Measurements from ENCODE around the gene TRAK2. TPM values are rescaled to one million over a fixed set of nuclear protein-coding genes. Genes with fewer than 3 reads are reported as not detected.

The TRAK2 gene
- total RNA-seq, 3 donors from 2014 or later, result 35.4 to 62.2 (median 50.1) TPM

DNA sequence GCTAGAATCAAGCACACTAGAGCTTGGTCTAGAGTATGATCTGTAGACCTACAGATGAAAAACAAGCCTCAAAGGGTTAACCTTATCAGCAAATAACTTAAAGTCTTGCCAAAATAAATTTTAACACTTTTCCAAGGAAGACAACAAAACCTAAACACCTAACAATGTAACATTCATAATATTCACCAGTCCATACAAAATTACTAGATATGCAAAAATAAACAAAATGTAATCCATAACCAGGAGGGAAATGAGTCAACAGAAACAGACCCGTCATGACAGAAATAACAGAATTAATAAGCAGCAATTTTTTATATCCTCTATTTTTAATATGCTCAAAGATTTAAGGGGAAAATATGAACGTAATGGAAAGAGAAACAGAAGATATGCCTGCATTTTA, 36.1 kb downstream of the TRAK2 start:
- no peak overlapping the region for H3K4me3 ChIP-seq
- intact Hi-C loops (cut with DNase I; ENCODE audit: low total_unique reads), result loop anchor here (5.0 kb wide), 1 partner anchor 668 kb away; no protein-coding TSS in a partner anchor
- peaks cover 0 to 8% of the 10 kb centered on the region in 2 donors for H3K4me1 ChIP-seq
- no peaks in the 10 kb centered on the region for H3K36me3 ChIP-seq
- TF ChIP-seq, protein P1, sequence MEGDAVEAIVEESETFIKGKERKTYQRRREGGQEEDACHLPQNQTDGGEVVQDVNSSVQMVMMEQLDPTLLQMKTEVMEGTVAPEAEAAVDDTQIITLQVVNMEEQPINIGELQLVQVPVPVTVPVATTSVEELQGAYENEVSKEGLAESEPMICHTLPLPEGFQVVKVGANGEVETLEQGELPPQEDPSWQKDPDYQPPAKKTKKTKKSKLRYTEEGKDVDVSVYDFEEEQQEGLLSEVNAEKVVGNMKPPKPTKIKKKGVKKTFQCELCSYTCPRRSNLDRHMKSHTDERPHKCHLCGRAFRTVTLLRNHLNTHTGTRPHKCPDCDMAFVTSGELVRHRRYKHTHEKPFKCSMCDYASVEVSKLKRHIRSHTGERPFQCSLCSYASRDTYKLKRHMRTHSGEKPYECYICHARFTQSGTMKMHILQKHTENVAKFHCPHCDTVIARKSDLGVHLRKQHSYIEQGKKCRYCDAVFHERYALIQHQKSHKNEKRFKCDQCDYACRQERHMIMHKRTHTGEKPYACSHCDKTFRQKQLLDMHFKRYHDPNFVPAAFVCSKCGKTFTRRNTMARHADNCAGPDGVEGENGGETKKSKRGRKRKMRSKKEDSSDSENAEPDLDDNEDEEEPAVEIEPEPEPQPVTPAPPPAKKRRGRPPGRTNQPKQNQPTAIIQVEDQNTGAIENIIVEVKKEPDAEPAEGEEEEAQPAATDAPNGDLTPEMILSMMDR (IDR thresholded peaks at IDR 0.05), result no peak
- H3K9me3 ChIP-seq, result no peaks in the 10 kb centered on the region
- H3K27ac ChIP-seq, result no peak overlapping the region
- DNase-seq (ENCODE audit: low spot score in 2 of 2), result no peak
- no peaks in the 10 kb centered on the region for H3K27me3 ChIP-seq

DNA sequence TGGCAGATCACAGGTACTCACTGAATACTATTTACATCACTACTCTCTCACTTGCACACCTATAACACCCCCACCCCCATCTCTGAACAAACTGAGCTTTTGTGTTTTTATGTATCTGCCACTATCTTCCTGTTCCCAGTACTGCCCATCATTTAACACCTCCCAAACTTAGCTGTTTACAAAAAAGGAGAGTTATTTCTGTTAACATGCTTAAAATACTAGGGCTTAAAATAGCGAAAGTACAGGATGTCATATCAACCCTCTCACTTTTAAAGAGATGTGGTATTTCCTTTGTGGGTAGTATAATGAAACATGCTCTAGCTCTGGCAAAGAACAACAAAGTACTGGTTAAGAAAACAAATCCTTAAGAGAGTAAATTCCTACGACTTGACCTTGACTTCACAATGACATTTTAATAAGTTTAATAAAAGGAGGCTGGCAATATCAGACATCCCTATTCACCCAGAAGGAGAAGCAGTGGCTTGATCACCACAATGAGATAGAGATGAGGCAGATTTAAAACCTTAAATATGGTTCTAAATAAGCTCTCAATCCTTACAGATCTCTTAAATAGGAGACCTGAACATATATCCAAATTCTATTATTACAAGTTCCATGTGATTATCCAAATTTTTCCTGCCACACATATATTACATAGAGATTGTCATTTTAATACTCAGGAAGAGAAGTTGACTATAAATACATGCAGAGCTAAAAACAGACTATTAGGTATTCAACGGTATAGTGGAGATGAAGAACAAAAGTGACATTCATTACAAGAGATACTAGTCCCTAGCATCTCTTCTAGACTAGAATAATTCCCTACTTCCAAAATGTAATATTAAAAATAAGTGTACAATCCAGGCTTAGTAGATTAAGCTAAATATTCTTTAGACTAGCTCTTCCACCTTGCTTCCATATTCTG, 36.9 kb downstream of the TRAK2 start:
- H3K4me1 ChIP-seq, result peaks cover 0 to 8% of the 10 kb centered on the region in 2 donors
- H3K4me3 ChIP-seq, result no peak overlapping the region

DNA sequence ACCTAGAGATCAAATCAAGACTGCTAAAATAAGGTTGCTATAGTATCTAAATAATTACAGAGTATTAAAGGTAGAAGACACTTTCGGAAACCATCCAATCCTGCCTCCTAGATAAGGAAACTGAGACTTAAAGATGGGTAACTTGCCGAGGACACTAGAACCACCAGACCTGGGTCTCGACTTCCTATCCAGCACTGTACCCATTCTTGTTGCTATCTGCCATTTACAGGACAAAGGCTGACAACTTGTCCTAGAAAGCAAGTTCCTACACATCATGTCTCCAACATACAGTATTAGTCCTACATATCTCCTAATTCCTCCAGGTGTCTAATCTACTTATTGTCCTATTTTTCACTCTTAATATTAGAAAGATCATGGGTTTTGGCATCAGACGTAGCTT, 37.7 kb downstream of the TRAK2 start:
- no peaks in the 10 kb centered on the region for H3K27me3 ChIP-seq
- intact Hi-C loops (cut with DNase I; ENCODE audit: low total_unique reads), result no loop called here
- peak overlapping the region; percentile 27 to 34 for H3K27ac ChIP-seq
- no peaks in the 10 kb centered on the region for H3K9me3 ChIP-seq
- H3K4me1 ChIP-seq, result peaks cover 0 to 8% of the 10 kb centered on the region in 2 donors
- no peak for DNase-seq (ENCODE audit: low spot score in 2 of 2)
- TF ChIP-seq POLR2A (IDR thresholded peaks at IDR 0.05), result no peak
- TF ChIP-seq, protein P1 (IDR thresholded peaks at IDR 0.05), result no peak
- no peak for TF ChIP-seq POLR2AphosphoS5 (IDR thresholded peaks at IDR 0.05)
- no peaks in the 10 kb centered on the region for H3K36me3 ChIP-seq
- H3K4me3 ChIP-seq, result no peak overlapping the region

More for the DNA sequence above, 36.9 kb downstream of the TRAK2 start:
- TF ChIP-seq POLR2A (IDR thresholded peaks at IDR 0.05), result no peak
- Histone ChIP-seq H3K27ac (peak overlapping the region; percentile 27 to 34), H3K27me3 (no peaks in the 10 kb centered on the region), H3K36me3 (no peaks in the 10 kb centered on the region), H3K9me3 (no peaks in the 10 kb centered on the region)
- intact Hi-C loops (cut with DNase I; ENCODE audit: low total_unique reads), result loop anchor here (5.0 kb wide), 1 partner anchor 667 kb away; no protein-coding TSS in a partner anchor
- DNase-seq (ENCODE audit: low spot score in 2 of 2), result no peak

DNA sequence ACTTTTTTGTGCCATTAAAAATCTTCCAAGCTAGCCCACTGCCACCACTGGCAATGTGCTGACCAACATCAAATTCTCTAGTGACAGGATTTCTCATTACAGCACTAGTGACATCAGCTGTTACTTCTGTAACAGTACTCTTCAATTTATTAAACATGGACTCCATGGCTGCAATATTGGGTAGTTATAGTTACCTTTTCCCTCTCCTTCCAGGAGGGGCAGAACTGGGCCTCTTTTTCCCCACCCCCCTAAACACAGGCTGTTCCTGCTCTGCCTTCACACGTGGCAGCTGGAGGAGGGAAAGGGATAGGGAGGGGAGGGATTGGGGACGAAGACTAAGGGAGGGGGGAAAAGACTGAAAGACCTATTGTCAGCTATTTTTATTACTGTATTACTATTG, 38.1 kb downstream of the TRAK2 start:
- Histone ChIP-seq H3K27ac (no peak overlapping the region), H3K9me3 (no peaks in the 10 kb centered on the region), H3K4me1 (peaks cover 0 to 8% of the 10 kb centered on the region in 2 donors), H3K27me3 (no peaks in the 10 kb centered on the region), H3K4me3 (no peak overlapping the region), H3K36me3 (no peaks in the 10 kb centered on the region)
- DNase-seq (ENCODE audit: low spot score in 2 of 2), result no peak
- intact Hi-C loops (cut with DNase I; ENCODE audit: low total_unique reads), result no loop called here
- no peak for TF ChIP-seq POLR2AphosphoS5 (IDR thresholded peaks at IDR 0.05)
- no peak for TF ChIP-seq POLR2A (IDR thresholded peaks at IDR 0.05)
- TF ChIP-seq, protein P1 (IDR thresholded peaks at IDR 0.05), result no peak

DNA sequence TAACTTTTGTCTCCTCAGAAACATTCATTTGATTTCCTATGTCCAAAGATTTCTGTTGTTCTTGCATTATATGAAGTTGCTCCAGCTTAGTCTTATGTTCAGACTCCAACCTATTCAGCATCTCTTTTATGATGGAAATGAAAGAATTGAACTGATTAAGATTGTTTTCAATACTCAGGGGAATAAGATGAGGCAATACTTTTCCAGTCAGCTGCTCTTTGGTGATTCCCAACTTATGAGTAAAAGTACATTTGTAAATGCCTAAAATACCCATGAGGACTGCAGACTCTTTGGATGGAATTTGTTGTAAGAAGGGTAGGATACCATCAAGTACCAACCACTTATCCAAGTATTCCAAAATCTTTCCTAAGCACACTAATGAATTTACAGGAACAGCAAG, 39.8 kb downstream of the TRAK2 start:
- intact Hi-C loops (cut with DNase I; ENCODE audit: low total_unique reads), result no loop called here

More for the DNA sequence above, 39.8 kb downstream of the TRAK2 start:
- Histone ChIP-seq H3K4me1 (peaks cover 0 to 15% of the 10 kb centered on the region in 2 donors), H3K4me3 (no peak overlapping the region), H3K9me3 (no peaks in the 10 kb centered on the region), H3K27ac (peak overlapping the region; percentile 18 to 62), H3K27me3 (no peaks in the 10 kb centered on the region), H3K36me3 (no peaks in the 10 kb centered on the region)
- no peak for DNase-seq (ENCODE audit: low spot score in 2 of 2)
- TF ChIP-seq POLR2A (IDR thresholded peaks at IDR 0.05) (no peak), POLR2AphosphoS5 (IDR thresholded peaks at IDR 0.05) (peak in 1 of 3 donors; percentile 13)
- TF ChIP-seq, protein P1 (IDR thresholded peaks at IDR 0.05), result no peak
